SHP77 (cell line): Measurements from ENCODE around the gene ARHGAP31.
A peak's percentile ranks its signal among the peaks of the same experiment; 100 is the strongest.
"Not testable (repeated sequence)": the region's sequence is repeated elsewhere in the genome, so short reads cannot be mapped to it uniquely, and the experiment has no call there.

Experiments used
- DNase-seq, 2 experiments: peaks; one replicate each; lab custom pipeline; 2025; lab: John Stamatoyannopoulos, UW

Gene ARHGAP31

DNA sequence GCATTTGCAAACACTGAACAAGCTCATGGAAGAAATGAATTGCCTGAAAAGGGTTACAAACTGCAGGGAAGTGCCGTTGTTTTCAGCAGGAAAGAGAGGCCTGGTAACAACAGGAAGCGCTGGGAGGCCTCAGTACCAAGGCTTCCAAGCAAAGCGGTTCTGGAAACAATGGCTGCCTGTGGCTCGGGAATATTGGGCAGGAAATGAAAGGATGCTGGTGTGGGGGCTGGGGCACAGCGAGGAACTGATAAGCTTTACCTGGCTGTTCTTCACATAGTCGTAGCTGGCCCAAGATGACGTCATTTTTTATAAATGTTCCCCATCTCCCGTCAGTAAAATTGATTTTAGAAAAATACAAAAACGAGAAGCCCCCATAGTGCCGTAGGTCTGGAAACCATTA lies 55.9 kb downstream of the ARHGAP31 start:
- DNase-seq = no peak

DNA sequence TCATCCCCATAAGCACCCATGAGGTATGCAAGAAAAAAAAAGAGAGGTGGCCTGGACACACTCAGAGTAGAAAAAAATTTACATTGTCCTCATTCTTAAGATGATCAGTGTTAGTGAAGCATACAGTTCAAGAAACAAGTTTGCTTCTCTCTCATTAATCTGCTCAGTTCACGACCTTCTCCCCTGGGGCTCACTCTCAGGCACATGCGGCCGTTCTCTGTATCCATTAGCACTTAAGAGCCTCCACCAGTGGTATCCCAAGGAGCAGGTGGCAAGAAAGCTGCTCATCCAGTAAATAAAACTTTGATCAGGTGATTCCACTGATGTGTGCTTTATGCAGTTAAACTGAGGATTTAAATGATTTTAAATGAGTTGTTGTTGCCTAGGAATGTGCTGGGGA lies 57.4 kb downstream of the ARHGAP31 start:
- no peak for DNase-seq

DNA sequence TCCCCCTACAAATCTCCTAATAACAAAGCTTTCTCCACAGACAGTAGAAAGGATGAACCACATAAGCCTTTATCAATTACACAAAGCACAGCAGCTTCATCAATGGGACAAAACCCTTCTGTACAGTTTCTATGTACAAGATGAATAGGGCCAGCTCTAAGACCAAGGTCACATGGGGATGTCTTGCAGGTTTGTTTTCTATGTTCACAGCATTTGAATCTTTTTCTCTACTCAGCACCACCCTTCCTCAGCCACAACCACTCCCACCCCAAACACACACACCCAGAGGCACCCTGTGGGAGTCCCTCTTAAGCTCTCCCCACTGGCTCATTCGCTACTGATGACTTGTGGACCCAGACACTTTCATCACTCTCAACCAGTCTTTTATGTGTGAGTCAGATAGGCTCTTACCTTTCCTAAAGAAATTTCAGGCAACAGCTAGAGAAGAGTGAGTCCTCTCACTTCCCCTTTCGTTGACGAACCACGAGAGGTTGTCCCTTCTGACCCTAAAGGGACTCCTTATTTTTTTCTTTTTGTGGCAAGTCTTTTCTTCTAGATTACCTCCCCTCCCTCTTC lies 57.9 kb downstream of the ARHGAP31 start:
- DNase-seq = no peak

DNA sequence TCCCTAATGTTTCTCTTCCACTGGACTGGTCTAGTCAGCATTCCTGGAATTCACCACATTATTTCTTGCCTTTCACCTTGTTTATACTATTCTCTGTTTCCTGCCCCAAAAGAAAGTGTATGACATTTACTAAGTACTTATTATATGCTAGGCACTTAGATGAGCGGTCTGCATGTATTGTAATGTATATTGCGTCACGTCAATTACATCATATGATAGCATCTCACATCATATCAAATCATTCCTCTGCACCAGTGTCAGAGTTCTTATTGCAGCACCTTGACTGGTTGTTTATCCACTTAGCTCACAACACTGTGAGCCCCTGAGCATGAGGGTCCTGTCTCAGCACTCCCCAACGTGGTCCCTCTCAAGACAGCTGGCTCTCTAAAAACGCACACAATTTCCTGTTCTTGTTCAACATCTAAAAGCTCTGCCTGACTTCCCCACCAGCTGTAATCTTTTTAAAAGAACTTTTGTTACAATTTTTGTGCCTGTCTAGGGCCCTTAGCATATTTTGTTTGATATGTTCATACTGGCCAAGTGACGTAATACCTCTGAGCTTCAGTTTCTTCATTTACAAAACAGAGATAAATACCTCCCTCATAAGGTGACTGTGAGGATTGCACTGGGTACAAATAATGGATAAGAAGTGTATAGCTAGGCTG lies 58.8 kb downstream of the ARHGAP31 start:
- no peak for DNase-seq

DNA sequence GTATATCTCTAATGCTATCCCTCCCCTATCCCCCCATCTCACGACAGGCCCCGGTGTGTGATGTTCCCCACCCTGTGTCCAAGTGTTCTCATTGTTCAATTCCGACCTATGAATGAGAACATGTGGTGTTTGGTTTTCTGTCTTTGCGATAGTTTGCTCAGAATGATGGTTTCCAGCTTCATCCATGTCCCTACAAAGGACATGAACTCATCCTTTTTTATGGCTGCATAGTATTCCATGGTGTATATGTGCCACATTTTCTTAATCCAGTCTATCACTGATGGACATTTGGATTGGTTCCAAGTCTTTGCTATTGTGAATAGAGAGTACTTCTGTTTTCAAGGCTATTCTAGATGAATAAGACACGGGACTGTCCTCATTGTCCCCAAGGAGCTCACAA lies 61.4 kb downstream of the ARHGAP31 start:
- not testable (repeated sequence) for DNase-seq

DNA sequence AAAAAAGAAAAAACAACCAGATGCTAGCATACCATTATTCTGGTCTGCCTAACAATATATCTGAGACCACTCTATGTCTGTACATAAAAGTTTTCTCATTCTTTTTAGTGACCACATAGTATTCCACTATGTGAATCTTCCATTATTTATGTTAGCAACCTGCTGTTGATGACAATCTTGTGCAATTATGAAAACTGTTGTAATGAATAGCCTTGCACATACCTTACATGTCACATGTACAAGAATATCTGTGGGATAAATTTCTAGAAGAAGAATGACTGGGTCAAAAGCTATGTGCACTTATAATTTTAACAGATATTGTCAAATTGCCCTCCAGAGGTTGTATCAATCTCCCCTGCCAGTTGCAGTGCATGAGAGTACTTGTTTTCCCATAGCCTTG lies 62.5 kb downstream of the ARHGAP31 start:
- no peak for DNase-seq

DNA sequence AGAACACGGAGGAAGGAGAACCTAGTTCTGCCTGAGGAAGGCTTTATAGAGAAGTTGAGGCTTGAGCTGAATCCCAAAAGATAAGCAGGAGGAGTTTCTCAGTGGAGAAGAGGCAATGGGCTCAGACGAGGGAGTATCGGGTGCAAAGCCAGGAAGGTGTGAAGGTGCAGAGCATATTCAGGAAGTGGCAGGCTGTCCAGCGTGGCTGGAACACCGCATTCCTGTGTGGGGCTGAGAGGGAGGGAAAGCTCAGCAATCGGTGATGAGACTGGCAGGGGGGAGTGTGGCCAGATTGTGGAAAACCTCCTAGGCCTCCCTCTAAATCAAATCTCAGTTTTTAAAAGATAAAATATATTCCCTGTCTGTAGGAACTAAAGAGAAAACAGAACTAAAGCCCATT lies 63.0 kb downstream of the ARHGAP31 start:
- no peak for DNase-seq

DNA sequence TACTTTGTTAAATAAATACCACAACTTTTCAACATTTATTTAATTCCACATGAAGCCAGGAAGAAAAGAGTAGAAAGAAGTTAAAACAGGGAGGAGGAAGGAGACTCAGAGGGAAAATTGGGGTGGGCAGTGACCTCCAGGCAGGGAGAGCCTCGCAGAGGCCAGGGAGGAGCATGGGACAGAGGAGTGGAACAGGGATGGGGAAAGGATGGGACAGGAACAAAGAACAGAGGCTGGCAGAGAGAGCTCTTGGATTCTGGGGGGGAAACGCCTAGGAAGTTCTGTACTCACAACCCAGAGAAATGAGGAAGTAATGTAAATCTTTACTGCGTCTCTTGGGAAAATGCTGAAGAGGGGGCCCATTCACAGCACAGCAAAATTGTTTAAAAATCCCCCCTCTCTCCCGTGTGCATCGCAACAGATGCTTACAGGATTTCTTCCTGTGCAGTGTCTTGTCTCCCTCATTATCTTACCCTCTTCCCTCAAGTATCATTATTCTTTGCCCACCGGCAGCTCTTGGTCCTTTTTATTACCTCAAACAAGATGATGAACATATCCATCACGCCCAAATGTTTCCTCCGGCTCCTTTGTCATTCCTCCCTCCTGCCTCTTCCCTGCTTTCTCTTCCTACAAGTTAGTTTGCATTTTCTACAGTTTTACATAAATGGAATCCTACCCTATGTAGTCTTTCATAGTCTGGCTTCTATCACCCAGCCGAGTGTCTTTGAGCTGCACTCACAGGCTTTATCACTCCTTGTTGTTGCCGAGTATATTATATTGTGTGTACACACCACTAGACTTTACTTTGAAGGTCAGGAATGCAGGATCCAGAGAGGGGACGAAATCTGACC lies 65.5 kb downstream of the ARHGAP31 start:
- no peak for DNase-seq

DNA sequence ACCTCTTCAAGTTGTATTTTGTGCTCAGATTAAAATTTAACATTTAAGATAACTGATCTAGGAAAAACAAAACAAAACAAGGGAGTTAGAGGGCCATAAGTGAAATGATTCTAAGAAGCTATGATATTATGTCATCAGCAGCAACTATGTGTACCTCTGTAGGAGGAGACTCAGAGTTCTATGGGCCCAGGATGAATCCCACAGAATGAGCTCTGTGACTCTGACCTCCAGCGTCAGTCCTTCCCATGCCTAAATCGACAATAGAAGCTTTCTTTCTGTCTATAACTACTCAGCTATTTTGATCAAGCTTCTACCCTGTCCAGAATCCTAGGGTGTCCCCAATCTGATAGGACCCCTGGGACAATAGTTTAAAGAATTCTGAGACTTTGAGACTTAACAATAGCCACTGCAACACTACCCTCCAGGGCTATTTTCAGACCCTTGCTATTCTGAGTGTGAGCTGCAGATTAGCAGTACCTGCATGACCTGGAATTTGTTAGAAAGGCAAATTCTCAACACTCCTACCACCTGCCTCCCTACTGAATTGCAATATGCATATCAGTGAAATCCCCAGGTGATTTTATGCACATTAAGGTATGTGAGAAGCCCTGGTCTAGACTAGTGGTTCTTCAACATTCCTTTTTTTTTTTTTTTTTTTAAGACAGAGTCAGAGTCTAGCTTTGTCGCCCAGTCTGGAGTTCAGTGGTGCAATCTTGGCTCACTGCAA lies 66.7 kb downstream of the ARHGAP31 start:
- no peak for DNase-seq

DNA sequence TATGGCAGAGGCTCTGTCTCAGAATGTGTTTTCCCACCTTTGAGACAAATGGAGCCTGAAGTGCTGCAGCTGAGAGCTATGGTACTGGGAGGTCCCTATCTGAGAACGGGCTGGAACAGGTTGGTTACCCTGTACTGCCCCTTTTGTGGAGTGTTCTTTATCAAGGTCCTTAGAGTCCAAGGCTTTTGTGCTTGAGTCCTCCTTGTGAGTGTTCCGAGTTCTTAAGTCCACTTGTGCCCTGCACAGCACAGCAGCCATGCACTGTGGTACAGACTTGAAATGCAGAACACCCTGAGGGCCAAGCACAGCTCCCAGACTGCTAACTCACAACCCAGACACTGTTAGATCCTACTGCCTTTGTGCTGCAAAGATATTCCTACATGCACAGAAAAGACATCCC lies 67.8 kb downstream of the ARHGAP31 start:
- no peak for DNase-seq

DNA sequence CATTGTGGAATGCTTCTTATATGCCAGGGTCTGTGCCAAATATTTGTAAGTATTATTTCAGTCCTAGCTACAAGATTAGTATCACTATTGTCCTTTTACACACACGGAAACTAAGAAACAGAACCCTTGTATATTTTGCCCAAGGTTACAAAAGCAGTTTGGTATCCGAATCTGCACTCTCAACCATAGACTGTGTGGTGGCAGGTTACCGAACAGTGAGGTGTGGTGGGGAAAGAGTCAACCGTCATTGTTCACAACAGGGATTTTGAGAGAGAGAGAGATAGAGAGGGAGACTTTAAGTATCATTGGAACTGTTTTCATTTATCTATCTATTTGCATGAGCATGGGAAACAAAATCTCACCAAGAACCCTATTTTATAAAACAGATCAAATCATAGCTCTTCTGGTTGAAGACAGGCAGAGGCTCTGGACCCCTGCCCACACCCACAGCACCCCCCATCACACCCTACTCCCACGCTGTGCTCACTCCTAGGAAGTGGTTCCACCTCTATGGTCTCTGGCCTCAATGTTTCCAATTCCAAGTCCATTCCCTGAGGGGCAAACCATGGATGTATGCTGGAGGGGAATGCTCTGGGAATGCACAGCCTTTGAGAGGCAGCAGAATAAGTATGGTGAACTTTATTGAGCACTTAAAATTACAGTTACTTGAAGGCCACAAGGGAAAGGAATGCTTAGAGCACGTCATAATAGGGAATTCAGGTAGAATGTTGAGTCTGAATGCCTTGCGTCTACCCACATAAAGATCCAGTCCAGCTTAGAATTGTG lies 69.0 kb downstream of the ARHGAP31 start:
- no peak for DNase-seq

DNA sequence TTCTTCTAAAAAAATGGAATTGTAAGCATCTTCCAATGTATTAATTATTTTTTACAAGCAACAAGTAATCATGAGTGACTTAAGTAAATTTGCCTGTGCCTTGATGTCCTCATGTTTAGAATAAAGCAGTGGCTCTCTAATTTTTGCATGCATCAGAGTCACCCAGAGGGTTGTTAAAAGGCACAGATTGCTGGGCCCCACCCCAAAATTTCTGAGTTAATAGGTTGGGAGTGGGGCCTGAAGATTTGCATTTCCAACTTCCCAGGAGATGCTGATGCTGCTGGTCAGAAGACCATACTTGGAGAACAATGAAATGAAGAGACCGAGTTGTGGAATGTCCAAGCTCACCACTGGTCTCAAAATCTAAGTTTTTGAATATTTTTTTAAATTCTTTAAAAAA lies 70.2 kb downstream of the ARHGAP31 start:
- DNase-seq = no peak

DNA sequence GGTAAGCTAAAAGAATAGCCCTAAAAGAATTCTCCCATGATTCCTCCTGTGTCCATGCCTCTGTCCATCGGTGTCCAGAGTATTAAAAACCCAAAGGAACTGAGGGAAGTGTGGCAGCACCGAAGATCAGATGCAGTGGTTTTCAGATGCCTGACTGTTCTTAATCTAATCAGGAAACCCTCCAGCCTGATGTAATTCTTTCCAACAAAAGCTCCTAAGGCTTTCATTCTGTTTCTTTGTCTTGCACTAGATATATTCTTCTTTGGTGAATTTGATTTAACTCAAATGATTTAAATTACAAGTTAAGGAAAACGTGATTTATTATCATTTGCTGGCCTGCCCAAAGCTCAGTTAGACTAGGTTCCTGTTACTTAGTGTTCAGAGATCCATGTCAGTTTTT lies 71.2 kb downstream of the ARHGAP31 start:
- no peak for DNase-seq

DNA sequence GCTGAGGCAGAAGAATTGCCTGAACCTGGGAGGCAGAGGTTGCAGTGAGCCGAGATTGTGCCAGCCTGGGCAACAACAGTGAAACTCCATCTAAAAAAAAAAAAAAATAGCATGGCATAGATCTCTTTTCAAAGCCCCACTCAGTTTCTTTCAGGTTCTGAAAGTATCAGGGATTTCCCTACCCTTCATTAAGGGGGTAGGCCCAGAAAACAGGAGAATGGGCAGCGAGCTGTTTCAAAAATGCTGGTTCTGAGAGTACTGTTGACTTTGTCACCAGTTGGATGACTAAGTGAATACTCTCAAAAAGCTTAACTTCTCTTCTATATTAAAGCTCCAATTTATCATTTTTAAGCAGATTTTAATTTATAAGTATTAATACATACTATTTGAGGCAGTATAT lies 72.8 kb downstream of the ARHGAP31 start:
- no peak for DNase-seq

DNA sequence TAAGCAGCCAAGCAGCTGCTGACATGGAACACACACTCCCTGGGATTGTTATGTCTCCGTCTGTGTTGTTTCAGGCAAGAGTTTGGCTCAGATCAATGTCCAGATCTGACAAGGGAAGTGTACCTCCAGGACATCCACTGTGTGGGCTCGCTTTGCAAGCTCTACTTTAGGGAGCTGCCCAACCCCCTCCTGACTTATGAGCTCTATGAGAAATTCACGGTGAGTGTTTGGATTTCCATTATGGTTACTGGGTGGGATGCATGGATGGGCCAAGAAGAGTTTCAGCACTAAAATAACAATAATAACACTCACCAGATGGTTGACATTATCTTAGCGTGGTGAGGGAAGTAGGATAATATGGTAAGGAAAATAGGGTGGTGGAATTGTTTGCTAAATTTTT lies 74.1 kb downstream of the ARHGAP31 start:
- DNase-seq = no peak

DNA sequence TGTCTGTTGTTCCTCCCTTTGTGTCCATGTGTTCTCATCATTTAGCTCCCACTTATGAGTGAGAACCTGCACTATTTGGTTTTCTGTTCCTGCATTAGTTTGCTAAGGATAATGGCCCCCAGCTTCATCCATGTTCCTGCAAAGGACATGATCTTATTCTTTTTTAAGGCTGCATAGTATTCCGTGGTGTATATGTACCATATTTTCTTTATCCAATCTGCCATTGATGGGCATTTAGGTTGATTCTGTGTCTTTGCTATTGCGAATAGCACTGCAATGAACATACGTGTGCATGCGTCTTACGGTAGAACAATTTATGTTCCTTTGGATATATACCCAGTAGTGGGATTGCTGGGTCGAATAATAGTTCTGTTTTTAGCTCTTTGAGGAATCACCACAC lies 77.6 kb downstream of the ARHGAP31 start:
- DNase-seq = not testable (repeated sequence)

DNA sequence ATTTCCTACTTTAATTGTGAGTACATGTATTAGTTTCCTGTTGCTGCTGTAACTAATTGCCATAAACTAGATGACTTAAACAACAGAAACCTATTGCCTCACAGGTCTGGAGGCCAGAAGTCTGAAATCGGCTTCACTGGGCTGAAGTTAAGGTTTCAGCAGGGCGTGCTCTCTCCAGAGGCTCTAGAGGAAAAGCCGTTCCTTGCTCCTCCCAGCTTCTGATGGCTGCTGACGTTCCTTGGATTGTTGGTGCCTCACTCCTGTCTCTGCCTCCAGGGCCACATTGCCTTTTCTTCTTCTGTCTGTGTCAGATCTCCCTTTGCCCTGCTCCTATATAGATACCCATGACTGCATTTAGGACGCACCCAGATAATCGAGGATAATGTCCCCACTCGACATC lies 80.9 kb downstream of the ARHGAP31 start:
- no peak for DNase-seq

DNA sequence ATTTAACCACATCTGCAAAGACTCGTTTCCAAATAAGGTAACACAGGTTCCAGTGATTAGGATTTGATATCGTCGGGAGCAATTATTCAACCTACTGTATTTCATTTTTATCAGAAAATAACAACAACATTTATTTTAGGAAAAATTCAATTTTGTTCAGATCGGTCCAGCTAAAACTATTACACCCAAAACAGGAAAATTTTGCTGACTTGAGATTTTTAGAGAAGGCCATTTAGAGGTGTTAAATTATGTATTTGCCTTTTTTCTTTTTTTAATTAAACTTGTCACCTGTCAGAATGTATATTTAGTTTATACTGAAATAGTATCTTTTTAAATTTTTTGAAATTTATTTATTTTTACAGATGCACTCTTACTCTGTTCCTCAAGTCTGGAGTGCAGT lies 81.3 kb downstream of the ARHGAP31 start:
- DNase-seq = no peak

DNA sequence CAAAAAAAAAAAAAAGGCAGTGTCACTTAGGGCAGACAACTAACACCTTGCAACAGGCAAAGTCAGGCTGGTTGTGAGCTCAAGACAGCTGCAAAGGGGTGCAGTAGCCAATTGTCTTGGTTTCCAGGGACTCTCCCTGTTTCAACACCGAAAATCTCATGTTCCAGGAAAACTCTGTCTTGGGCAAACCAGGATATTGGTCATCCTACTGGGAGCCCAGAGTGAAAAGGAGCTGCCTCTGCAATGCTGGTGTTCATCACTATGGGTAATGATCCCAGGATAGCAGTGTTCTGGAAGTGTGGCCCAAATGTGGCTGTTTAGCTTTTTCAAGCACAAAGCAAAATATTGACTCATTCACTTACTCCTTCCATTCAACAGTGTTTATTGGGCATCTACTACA lies 82.6 kb downstream of the ARHGAP31 start:
- DNase-seq = no peak

DNA sequence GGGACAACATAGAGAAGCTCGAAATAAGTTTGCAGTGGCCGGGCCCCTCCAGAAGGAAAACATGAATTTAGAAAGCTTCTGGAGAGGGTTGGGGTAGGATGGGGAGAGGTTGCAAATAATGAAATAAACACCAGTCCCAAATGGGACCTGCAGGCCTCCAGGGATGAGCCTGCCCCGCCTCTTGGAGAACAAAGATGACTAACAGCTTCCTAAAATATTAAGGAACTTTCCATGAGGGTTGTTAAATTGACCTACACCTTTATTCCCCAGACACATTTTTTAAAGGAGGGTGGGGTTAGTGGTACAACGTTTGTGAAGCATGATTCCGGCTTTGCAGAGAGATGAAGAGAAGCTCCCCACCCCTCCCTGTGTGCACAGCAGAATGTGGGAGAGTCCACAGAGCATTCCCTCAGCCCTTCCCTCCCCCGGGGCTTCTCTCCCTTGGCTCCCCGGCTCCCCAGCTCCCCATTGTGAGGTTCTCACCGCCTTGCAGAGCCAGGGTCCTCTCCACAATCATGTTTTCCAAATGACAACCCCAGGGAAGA lies 84.1 kb downstream of the ARHGAP31 start:
- no peak for DNase-seq

DNA sequence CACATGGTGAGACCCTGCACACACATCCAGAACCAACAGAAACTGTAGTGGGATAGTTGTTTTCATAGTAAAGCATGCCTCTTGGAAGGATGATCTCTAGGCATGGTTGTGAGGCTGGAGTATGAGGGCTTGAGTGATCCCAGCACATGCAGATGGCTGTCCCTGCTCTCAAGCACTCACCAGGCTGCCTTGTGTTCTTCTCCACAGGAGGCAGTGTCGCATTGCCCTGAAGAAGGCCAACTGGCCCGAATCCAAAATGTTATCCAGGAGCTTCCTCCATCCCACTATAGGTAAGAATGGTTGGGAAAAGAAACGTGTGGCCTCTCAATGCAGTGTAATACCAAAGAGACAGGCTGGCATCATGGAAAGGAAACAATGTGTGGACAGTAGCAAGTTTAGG lies 86.5 kb downstream of the ARHGAP31 start:
- peak in 1 of 2 experiments; percentile 2 for DNase-seq

DNA sequence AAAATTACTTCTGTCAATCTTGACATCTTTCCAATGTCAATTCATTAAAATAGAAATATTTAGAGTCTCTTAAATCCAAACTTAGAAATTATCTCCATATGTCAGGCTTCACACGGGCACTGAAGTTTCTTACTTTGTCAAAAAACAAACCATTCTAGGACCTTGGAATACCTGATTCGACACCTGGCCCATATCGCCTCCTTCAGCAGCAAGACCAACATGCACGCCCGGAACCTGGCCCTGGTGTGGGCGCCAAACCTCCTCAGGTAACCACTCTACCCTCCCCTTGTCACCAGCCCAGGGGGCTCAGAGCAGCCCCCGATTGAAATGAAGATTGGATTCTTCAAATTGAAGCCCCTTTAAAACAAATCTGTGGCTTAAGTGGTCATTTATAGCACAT lies 88.0 kb downstream of the ARHGAP31 start:
- DNase-seq = no peak
